ENCODE data around the gene DAZL.

- no peak for TF ChIP-seq EZH2phosphoT487 (IDR thresholded peaks at IDR 0.05; ENCODE audit: low read length)
- TF ChIP-seq CTCF (IDR thresholded peaks at IDR 0.05; ENCODE audit: low read length), result no peak
- TF ChIP-seq EZH2 (optimal IDR thresholded peaks at IDR 0.05; ENCODE audit: low read depth, low read length), result no peak
These were observed 17.6 kb downstream of the DAZL start for GRCh38 chr3:16587681-16588060.
